Muscle layer of duodenum (tissue), 2 donors: ENCODE results near the gene RAF1.

ENCODE experiments used
- H3K27ac ChIP-seq: one replicate; pipeline ENCODE4 v1.7.0; 2013; ENCODE audit warnings: mild to moderate bottlenecking, low read length
- H3K27me3 ChIP-seq: one replicate; pipeline ENCODE4 v1.7.0; 2013; ENCODE audit warnings: low read depth, mild to moderate bottlenecking, control low read depth, low read length
- H3K36me3 ChIP-seq, 2 donors: one replicate each; pipeline ENCODE4 v1.7.0; 2013; ENCODE audit warnings: low read length in 2 of 2, control low read depth in 1 of 2, mild to moderate bottlenecking in 1 of 2; ENCODE audit not compliant: insufficient read depth in 2 of 2, control insufficient read depth in 1 of 2
- H3K4me1 ChIP-seq, 2 donors: one replicate each; pipeline ENCODE4 v1.7.0; 2013; ENCODE audit warnings: low read length in 2 of 2, mild to moderate bottlenecking in 2 of 2, control low read depth in 1 of 2, moderate library complexity in 1 of 2; ENCODE audit not compliant: insufficient read depth in 2 of 2, control insufficient read depth in 1 of 2
- H3K4me3 ChIP-seq, 2 donors: one replicate each; pipeline ENCODE4 v1.7.0; 2013; ENCODE audit warnings: low read length in 2 of 2, low read depth in 1 of 2, mild to moderate bottlenecking in 1 of 2
- H3K9me3 ChIP-seq, 2 donors: one replicate each; pipeline ENCODE4 v1.7.0; 2013; ENCODE audit warnings: low read length in 2 of 2, control low read depth in 1 of 2, mild to moderate bottlenecking in 1 of 2; ENCODE audit not compliant: control insufficient read depth in 1 of 2
- donor health status: healthy.

Gene RAF1

GRCh38 chr3:12695916-12696315 lies 32.0 kb upstream of the RAF1 start:
- Histone ChIP-seq H3K9me3 (no peaks in the 10 kb centered on the region), H3K27ac (no peak overlapping the region)

GRCh38 chr3:12695112-12695511 lies 31.2 kb upstream of the RAF1 start:
- Histone ChIP-seq H3K36me3 (no peaks in the 10 kb centered on the region), H3K27me3 (no peaks in the 10 kb centered on the region), H3K9me3 (no peaks in the 10 kb centered on the region), H3K4me1 (no peaks in the 10 kb centered on the region), H3K27ac (no peak overlapping the region), H3K4me3 (no peak overlapping the region)

More at GRCh38 chr3:12695916-12696315, 32.0 kb upstream of the RAF1 start:
- Histone ChIP-seq H3K27me3 (no peaks in the 10 kb centered on the region), H3K36me3 (no peaks in the 10 kb centered on the region), H3K4me3 (no peak overlapping the region), H3K4me1 (no peaks in the 10 kb centered on the region)

- no peaks in the 10 kb centered on the region for H3K27me3 ChIP-seq
- H3K27ac ChIP-seq, result no peak overlapping the region
- H3K9me3 ChIP-seq, result no peaks in the 10 kb centered on the region
- H3K4me1 ChIP-seq, result no peaks in the 10 kb centered on the region
- H3K36me3 ChIP-seq, result no peaks in the 10 kb centered on the region
- H3K4me3 ChIP-seq, result no peak overlapping the region
Observed at GRCh38 chr3:12692444-12692843, 28.5 kb upstream of the RAF1 start.

- H3K9me3 ChIP-seq, result no peaks in the 10 kb centered on the region
- H3K4me1 ChIP-seq, result no peaks in the 10 kb centered on the region
- no peak overlapping the region for H3K4me3 ChIP-seq
- H3K27ac ChIP-seq, result no peak overlapping the region
- no peaks in the 10 kb centered on the region for H3K36me3 ChIP-seq
- H3K27me3 ChIP-seq, result no peaks in the 10 kb centered on the region
Observed at GRCh38 chr3:12689997-12690711, 26.2 kb upstream of the RAF1 start.

- Histone ChIP-seq H3K4me1 (no peaks in the 10 kb centered on the region), H3K36me3 (no peaks in the 10 kb centered on the region)
Observed at GRCh38 chr3:12687948-12688347, 24.0 kb upstream of the RAF1 start.

GRCh38 chr3:12686096-12686495 lies 22.2 kb upstream of the RAF1 start:
- Histone ChIP-seq H3K4me1 (no peaks in the 10 kb centered on the region), H3K27me3 (no peaks in the 10 kb centered on the region), H3K27ac (no peak overlapping the region), H3K4me3 (no peak overlapping the region), H3K36me3 (no peaks in the 10 kb centered on the region), H3K9me3 (no peaks in the 10 kb centered on the region)

More at GRCh38 chr3:12687948-12688347, 24.0 kb upstream of the RAF1 start:
- H3K9me3 ChIP-seq, result no peaks in the 10 kb centered on the region
- no peak overlapping the region for H3K27ac ChIP-seq
- H3K4me3 ChIP-seq, result no peak overlapping the region
- no peaks in the 10 kb centered on the region for H3K27me3 ChIP-seq

GRCh38 chr3:12681943-12682390 lies 18.1 kb upstream of the RAF1 start:
- no peak overlapping the region for H3K4me3 ChIP-seq
- H3K4me1 ChIP-seq, result no peaks in the 10 kb centered on the region
- peak overlapping the region; percentile 11 for H3K27ac ChIP-seq
- H3K36me3 ChIP-seq, result no peaks in the 10 kb centered on the region
- H3K27me3 ChIP-seq, result no peaks in the 10 kb centered on the region
- H3K9me3 ChIP-seq, result no peaks in the 10 kb centered on the region

GRCh38 chr3:12681089-12681942 lies 17.4 kb upstream of the RAF1 start:
- Histone ChIP-seq H3K27ac (peak overlapping the region; percentile 11), H3K4me1 (no peaks in the 10 kb centered on the region), H3K36me3 (no peaks in the 10 kb centered on the region), H3K9me3 (no peaks in the 10 kb centered on the region), H3K4me3 (no peak overlapping the region), H3K27me3 (no peaks in the 10 kb centered on the region)

GRCh38 chr3:12679468-12679867 lies 15.6 kb upstream of the RAF1 start:
- no peak overlapping the region for H3K4me3 ChIP-seq
- H3K36me3 ChIP-seq, result no peaks in the 10 kb centered on the region
- H3K27ac ChIP-seq, result no peak overlapping the region
- no peaks in the 10 kb centered on the region for H3K4me1 ChIP-seq
- no peaks in the 10 kb centered on the region for H3K27me3 ChIP-seq
- H3K9me3 ChIP-seq, result no peaks in the 10 kb centered on the region

- no peak overlapping the region for H3K27ac ChIP-seq
- H3K9me3 ChIP-seq, result no peaks in the 10 kb centered on the region
Observed at GRCh38 chr3:12677616-12678015, 13.7 kb upstream of the RAF1 start.

GRCh38 chr3:12675115-12675810 lies 11.3 kb upstream of the RAF1 start:
- no peaks in the 10 kb centered on the region for H3K36me3 ChIP-seq
- no peak overlapping the region for H3K27ac ChIP-seq
- H3K27me3 ChIP-seq, result no peaks in the 10 kb centered on the region
- H3K4me3 ChIP-seq, result no peak overlapping the region
- no peaks in the 10 kb centered on the region for H3K9me3 ChIP-seq
- no peaks in the 10 kb centered on the region for H3K4me1 ChIP-seq

More at GRCh38 chr3:12677616-12678015, 13.7 kb upstream of the RAF1 start:
- Histone ChIP-seq H3K27me3 (no peaks in the 10 kb centered on the region), H3K36me3 (no peaks in the 10 kb centered on the region), H3K4me1 (no peaks in the 10 kb centered on the region), H3K4me3 (no peak overlapping the region)
